Endothelial cell of hepatic sinusoid (primary cell): Measurements from ENCODE around the gene RGS6.

Experiments
- in situ Hi-C: cut with HindIII; loops from 2 replicates; pipeline ENCODE4 v1.10.0; 2017; ENCODE audit warnings: low sequenced_read_pairs

Gene RGS6

GRCh38 chr14:72291908-72292688 is 359.9 kb downstream of the RGS6 start:
- in situ Hi-C loops, result no loop called here

- in situ Hi-C loops, result no loop called here
Observed at GRCh38 chr14:72292689-72293024, 360.4 kb downstream of the RGS6 start.

- in situ Hi-C loops, result no loop called here
Observed at GRCh38 chr14:72301352-72301751, 369.1 kb downstream of the RGS6 start.

GRCh38 chr14:72303930-72304329 is 371.7 kb downstream of the RGS6 start:
- in situ Hi-C loops, result no loop called here

- in situ Hi-C loops, result no loop called here
Observed at GRCh38 chr14:72305561-72305960, 373.3 kb downstream of the RGS6 start.

- in situ Hi-C loops, result no loop called here
Observed at GRCh38 chr14:72308967-72309485, 376.8 kb downstream of the RGS6 start.

GRCh38 chr14:72311116-72311515 is 378.9 kb downstream of the RGS6 start:
- in situ Hi-C loops, result no loop called here

- in situ Hi-C loops, result no loop called here
Observed at GRCh38 chr14:72311516-72311915, 379.3 kb downstream of the RGS6 start.

GRCh38 chr14:72314808-72315435 is 382.7 kb downstream of the RGS6 start:
- in situ Hi-C loops, result no loop called here

GRCh38 chr14:72315714-72316113 is 383.5 kb downstream of the RGS6 start:
- in situ Hi-C loops, result no loop called here

- in situ Hi-C loops, result no loop called here
Observed at GRCh38 chr14:72318648-72319047, 386.4 kb downstream of the RGS6 start.

- in situ Hi-C loops, result no loop called here
Observed at GRCh38 chr14:72332046-72332445, 399.8 kb downstream of the RGS6 start.

GRCh38 chr14:72332871-72333270 is 400.6 kb downstream of the RGS6 start:
- in situ Hi-C loops, result no loop called here

GRCh38 chr14:72333357-72333756 is 401.1 kb downstream of the RGS6 start:
- in situ Hi-C loops, result no loop called here

GRCh38 chr14:72336311-72336980 is 404.2 kb downstream of the RGS6 start:
- in situ Hi-C loops, result no loop called here

GRCh38 chr14:72341237-72341636 is 409.0 kb downstream of the RGS6 start:
- in situ Hi-C loops, result no loop called here

GRCh38 chr14:72341686-72342085 is 409.5 kb downstream of the RGS6 start:
- in situ Hi-C loops, result no loop called here

GRCh38 chr14:72347118-72347517 is 414.9 kb downstream of the RGS6 start:
- in situ Hi-C loops, result no loop called here

- in situ Hi-C loops, result no loop called here
Observed at GRCh38 chr14:72350215-72350614, 418.0 kb downstream of the RGS6 start.

GRCh38 chr14:72352012-72352411 is 419.8 kb downstream of the RGS6 start:
- in situ Hi-C loops, result no loop called here

- in situ Hi-C loops, result no loop called here
Observed at GRCh38 chr14:72366619-72367018, 434.4 kb downstream of the RGS6 start.

- in situ Hi-C loops, result no loop called here
Observed at GRCh38 chr14:72369106-72369505, 436.9 kb downstream of the RGS6 start.
